ENCODE data around the gene C2.
"Not testable (repeated sequence)": the region's sequence is repeated elsewhere in the genome, so short reads cannot be mapped to it uniquely, and the experiment has no call there.

Gene C2

GRCh38 chr6:31966506-31966905 is 39.0 kb downstream of the C2 start:
- H3K4me3 ChIP-seq: no peak overlapping the region
- peaks cover 75% of the 10 kb centered on the region for H3K36me3 ChIP-seq (replicated peaks)
- in situ Hi-C loops (cut with MboI; ENCODE audit: low sequenced_read_pairs): loop anchor here (10.0 kb wide), 1 partner anchor 302 kb away; the partner anchor contains the start of genes C6orf47, CSNK2B, GPANK1 and LY6G5B
- DNase-seq (ENCODE audit: low spot score in 2 of 2): no peak
- H3K4me1 ChIP-seq: peaks cover 6% of the 10 kb centered on the region
- no peaks in the 10 kb centered on the region for H3K27me3 ChIP-seq (ENCODE audit: low read depth)
- no peaks in the 10 kb centered on the region for H3K9me3 ChIP-seq

- peaks cover 67% of the 10 kb centered on the region for H3K36me3 ChIP-seq (replicated peaks)
Measured at GRCh38 chr6:31966997-31967925, 39.7 kb downstream of the C2 start.

GRCh38 chr6:31967926-31968320 is 40.4 kb downstream of the C2 start:
- Histone ChIP-seq H3K4me3 (no peak overlapping the region), H3K36me3 (replicated peaks) (peaks cover 64% of the 10 kb centered on the region), H3K4me1 (peaks cover 7% of the 10 kb centered on the region), H3K9me3 (no peaks in the 10 kb centered on the region), H3K27me3 (ENCODE audit: low read depth) (no peaks in the 10 kb centered on the region)
- DNase-seq (ENCODE audit: low spot score in 2 of 2): no peak
- in situ Hi-C loops (cut with MboI; ENCODE audit: low sequenced_read_pairs): loop anchor here (10.0 kb wide), 1 partner anchor 303 kb away; the partner anchor contains the start of genes C6orf47, CSNK2B, GPANK1 and LY6G5B

More at GRCh38 chr6:31966997-31967925, 39.7 kb downstream of the C2 start:
- DNase-seq (ENCODE audit: low spot score in 2 of 2): no peak
- H3K9me3 ChIP-seq: no peaks in the 10 kb centered on the region
- in situ Hi-C loops (cut with MboI; ENCODE audit: low sequenced_read_pairs): loop anchor here (10.0 kb wide), 1 partner anchor 302 kb away; the partner anchor contains the start of genes C6orf47, CSNK2B, GPANK1 and LY6G5B
- peaks cover 6% of the 10 kb centered on the region for H3K4me1 ChIP-seq
- H3K27me3 ChIP-seq (ENCODE audit: low read depth): no peaks in the 10 kb centered on the region
- H3K4me3 ChIP-seq: no peak overlapping the region

GRCh38 chr6:31968326-31968725 is 40.8 kb downstream of the C2 start:
- Histone ChIP-seq H3K4me1 (peaks cover 11% of the 10 kb centered on the region), H3K36me3 (replicated peaks) (peaks cover 62% of the 10 kb centered on the region)
- in situ Hi-C loops (cut with MboI; ENCODE audit: low sequenced_read_pairs): loop anchor here (10.0 kb wide), 1 partner anchor 304 kb away; the partner anchor contains the start of genes C6orf47, CSNK2B, GPANK1 and LY6G5B

GRCh38 chr6:31968791-31969711 is 41.5 kb downstream of the C2 start:
- H3K4me1 ChIP-seq: peaks cover 12% of the 10 kb centered on the region
- no peak overlapping the region for H3K4me3 ChIP-seq
- H3K27me3 ChIP-seq (ENCODE audit: low read depth): no peaks in the 10 kb centered on the region
- peaks cover 58% of the 10 kb centered on the region for H3K36me3 ChIP-seq (replicated peaks)
- in situ Hi-C loops (cut with MboI; ENCODE audit: low sequenced_read_pairs): loop anchor here (10.0 kb wide), 1 partner anchor 304 kb away; the partner anchor contains the start of genes C6orf47, CSNK2B, GPANK1 and LY6G5B
- H3K9me3 ChIP-seq: no peaks in the 10 kb centered on the region
- DNase-seq (ENCODE audit: low spot score in 2 of 2): no peak

More at GRCh38 chr6:31968326-31968725, 40.8 kb downstream of the C2 start:
- DNase-seq (ENCODE audit: low spot score in 2 of 2): no peak
- Histone ChIP-seq H3K9me3 (no peaks in the 10 kb centered on the region), H3K4me3 (no peak overlapping the region), H3K27me3 (ENCODE audit: low read depth) (no peaks in the 10 kb centered on the region)

GRCh38 chr6:31969712-31970603 is 42.4 kb downstream of the C2 start:
- Histone ChIP-seq H3K4me3 (no peak overlapping the region), H3K36me3 (replicated peaks) (peaks cover 52% of the 10 kb centered on the region), H3K9me3 (no peaks in the 10 kb centered on the region), H3K27me3 (ENCODE audit: low read depth) (no peaks in the 10 kb centered on the region), H3K4me1 (peaks cover 12% of the 10 kb centered on the region)
- no peak for DNase-seq (ENCODE audit: low spot score in 2 of 2)
- in situ Hi-C loops (cut with MboI; ENCODE audit: low sequenced_read_pairs): loop anchor here (10.0 kb wide), 1 partner anchor 305 kb away; the partner anchor contains the start of genes C6orf47, CSNK2B, GPANK1 and LY6G5B

- Histone ChIP-seq H3K27me3 (ENCODE audit: low read depth) (no peaks in the 10 kb centered on the region), H3K4me3 (peak overlapping the region; percentile 89), H3K4me1 (peaks cover 12% of the 10 kb centered on the region), H3K36me3 (replicated peaks) (peaks cover 48% of the 10 kb centered on the region), H3K9me3 (no peaks in the 10 kb centered on the region)
- no peak for DNase-seq (ENCODE audit: low spot score in 2 of 2)
- in situ Hi-C loops (cut with MboI; ENCODE audit: low sequenced_read_pairs): no loop called here
Measured at GRCh38 chr6:31970604-31971271, 43.2 kb downstream of the C2 start.

- in situ Hi-C loops (cut with MboI; ENCODE audit: low sequenced_read_pairs): no loop called here
- DNase-seq (ENCODE audit: low spot score in 2 of 2): no peak
- Histone ChIP-seq H3K27me3 (ENCODE audit: low read depth) (no peaks in the 10 kb centered on the region), H3K36me3 (replicated peaks) (peaks cover 44% of the 10 kb centered on the region), H3K9me3 (no peaks in the 10 kb centered on the region), H3K4me1 (peaks cover 12% of the 10 kb centered on the region), H3K4me3 (peak overlapping the region; percentile 89)
Measured at GRCh38 chr6:31971279-31971992, 43.9 kb downstream of the C2 start.

- Histone ChIP-seq H3K4me3 (peak within 1 kb of the TSS; percentile 89), H3K36me3 (replicated peaks) (peaks cover 37% of the 10 kb centered on the region), H3K4me1 (peaks cover 12% of the 10 kb centered on the region), H3K27me3 (ENCODE audit: low read depth) (no peaks in the 10 kb centered on the region), H3K9me3 (no peaks in the 10 kb centered on the region)
- peak; percentile 86 to 96 for DNase-seq (ENCODE audit: low spot score in 2 of 2)
- in situ Hi-C loops (cut with MboI; ENCODE audit: low sequenced_read_pairs): no loop called here
Measured at GRCh38 chr6:31971993-31972708, 44.6 kb downstream of the C2 start, which contains the start of gene DXO. DXO (minus strand) TSS chr6:31972138; CDS start chr6:31971675, 463 bp downstream.

GRCh38 chr6:31972709-31973350 is 45.3 kb downstream of the C2 start:
- H3K36me3 ChIP-seq (replicated peaks): peaks cover 31% of the 10 kb centered on the region
- in situ Hi-C loops (cut with MboI; ENCODE audit: low sequenced_read_pairs): no loop called here
- DNase-seq (ENCODE audit: low spot score in 2 of 2): no peak
- H3K9me3 ChIP-seq: no peaks in the 10 kb centered on the region
- peaks cover 12% of the 10 kb centered on the region for H3K4me1 ChIP-seq
- H3K4me3 ChIP-seq: peak overlapping the region; percentile 89
- H3K27me3 ChIP-seq (ENCODE audit: low read depth): no peaks in the 10 kb centered on the region

- DNase-seq (ENCODE audit: low spot score in 2 of 2); H3K36me3 ChIP-seq (replicated peaks); H3K4me1 ChIP-seq; H3K27me3 ChIP-seq (ENCODE audit: low read depth); H3K4me3 ChIP-seq; H3K9me3 ChIP-seq; in situ Hi-C loops (cut with MboI; ENCODE audit: low sequenced_read_pairs): not testable (repeated sequence)
Measured at GRCh38 chr6:31976065-31976464, 48.5 kb downstream of the C2 start.
